Kidney (tissue), 14 donors: Measurements from ENCODE around the gene ATR. TPM values are rescaled to one million over a fixed set of nuclear protein-coding genes. Genes with fewer than 3 reads are reported as not detected.
"Not testable (repeated sequence)": the region's sequence is repeated elsewhere in the genome, so short reads cannot be mapped to it uniquely, and the experiment has no call there.

Experiments used
- DNase-seq, 5 donors: peaks; one replicate each; pipeline ENCODE4 v3.0.0-alpha.2; 2013 to 2020
- FAIRE-seq: peaks from 2 replicates; lab custom pipeline; 2012; peaks lifted over from hg19 to GRCh38; lab: Jason Lieb, UNC
- H3K27ac ChIP-seq, 2 donors: one replicate each; pipeline ENCODE4 v1.7.0; 2013; ENCODE audit warnings: low read depth in 2 of 2, low read length in 2 of 2, inconsistent platforms in 1 of 2
- H3K27me3 ChIP-seq: one replicate; pipeline ENCODE4 v1.7.1; 2013; ENCODE audit warnings: low read length, inconsistent platforms; ENCODE audit not compliant: control insufficient read depth, insufficient read depth
- H3K36me3 ChIP-seq, 3 donors: one replicate each; pipeline versions ENCODE4 v1.7.0 to v1.7.1; 2013; ENCODE audit warnings: low read length in 3 of 3, control low read depth in 1 of 3, inconsistent platforms in 1 of 3; ENCODE audit not compliant: insufficient read depth in 3 of 3, control insufficient read depth in 2 of 3
- H3K4me1 ChIP-seq, 3 donors: one replicate each; pipeline versions ENCODE4 v1.7.0 to v1.7.1; 2013; ENCODE audit warnings: low read length in 3 of 3, inconsistent platforms in 1 of 3, low read depth in 1 of 3; ENCODE audit not compliant: control insufficient read depth in 2 of 3, insufficient read depth in 2 of 3
- H3K4me3 ChIP-seq, 3 donors: one replicate each; pipeline versions ENCODE4 v1.7.0 to v1.8.1; 2013; ENCODE audit warnings: low read length in 3 of 3, control low read depth in 1 of 3, inconsistent platforms in 1 of 3
- H3K9ac ChIP-seq, 3 donors: one replicate each; pipeline versions ENCODE4 v1.7.0 to v1.7.1; 2013; ENCODE audit warnings: low read length in 3 of 3, control low read depth in 1 of 3, inconsistent platforms in 1 of 3
- H3K9me3 ChIP-seq, 3 donors: one replicate each; pipeline versions ENCODE4 v1.7.0 to v1.7.1; 2013; ENCODE audit warnings: low read length in 3 of 3, control low read depth in 1 of 3, inconsistent platforms in 1 of 3; ENCODE audit not compliant: control insufficient read depth in 2 of 3, insufficient read depth in 1 of 3
- CTCF ChIP-seq: IDR thresholded peaks from 3 replicates; pipeline ENCODE4 v1.5.1; 2012; ENCODE audit warnings: mild to moderate bottlenecking, moderate library complexity, borderline replicate concordance; ENCODE audit not compliant: insufficient read depth; ENCODE audit errors: extremely low read depth
- intact Hi-C: fragments of 100-400 bp; cut with DNase I; formaldehyde crosslinking; loops from one replicate; pipeline ENCODE4 v1.11.1; 2022
- polyA plus RNA-seq: library from polyadenylated mRNA; stranded (reverse); fragments of 350-450 nt; fragmentation: Illumina TruSeq; extraction: RNeasy Lipid Tissue Mini Kit (QIAGEN cat#74804); gene quantifications from one replicate; pipeline ENCODE4 v1.2.3, GENCODE V29; 2014; ENCODE audit warnings: low read depth, low replicate concordance; ENCODE audit not compliant: insufficient read depth
- total RNA-seq: library from RNA; stranded (reverse); fragmentation: NEBNext Ultra II Directional; extraction: Animal tissue kit (Norgen Biotek cat#: 25700); gene quantifications from one replicate; pipeline ENCODE4 v1.2.1, GENCODE V29; 2021
- donor health status: control.
- donor health status: control.
- donor health status: control.
- donor health status: control.
- donor health status: control.
- donor health status: DM: yes; HTN: yes; CAD: no.
- donor health status: Normal renal cell carcinoma (clear cell type).

ATR gene
- total and polyA plus RNA-seq, 2 donors from 2014 or later: 17.4 to 31.8 TPM

DNA sequence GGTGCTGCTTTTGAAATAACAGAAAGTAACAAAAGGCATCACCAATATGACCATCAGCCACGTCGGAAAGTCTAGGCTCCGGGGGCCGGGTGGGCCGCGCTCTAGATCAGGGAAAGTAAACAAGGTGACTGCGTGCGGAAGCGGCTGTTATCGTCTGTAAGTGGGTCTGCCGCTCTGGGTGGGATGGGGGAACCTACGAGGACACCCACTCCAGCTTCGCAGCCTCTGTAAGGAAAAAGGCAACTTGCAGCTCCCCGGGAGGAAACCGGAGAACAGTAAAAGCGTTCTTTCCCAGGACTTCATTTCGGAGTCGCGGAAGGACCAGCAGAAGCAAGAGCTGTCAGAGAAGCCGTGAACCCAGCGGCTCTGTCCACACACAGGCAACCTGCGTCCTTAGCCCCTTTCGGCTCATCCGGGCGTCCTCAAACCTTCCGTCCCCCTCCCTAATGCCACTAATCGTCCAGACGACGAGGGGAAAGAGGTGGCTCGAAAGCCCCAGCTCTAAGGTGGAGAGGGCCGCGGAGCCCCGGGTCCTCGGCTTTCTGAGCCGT lies 131.2 kb downstream of the ATR start:
- intact Hi-C loops: no loop called here
- Histone ChIP-seq H3K9me3 (no peaks in the 10 kb centered on the region), H3K27me3 (no peaks in the 10 kb centered on the region), H3K36me3 (peaks cover 0 to 3% (median 0%) of the 10 kb centered on the region in 3 donors), H3K9ac (peak overlapping the region; percentile 81 to 100 (median 100)), H3K4me1 (peaks cover 0 to 15% (median 3%) of the 10 kb centered on the region in 3 donors), H3K4me3 (peak overlapping the region; percentile 84 to 98 (median 84)), H3K27ac (peak overlapping the region; percentile 95 to 96)
- DNase-seq (peak in 4 of 5 donors; percentile 60 to 79 (median 72)), FAIRE-seq (no peak)
- no peak for TF ChIP-seq CTCF

DNA sequence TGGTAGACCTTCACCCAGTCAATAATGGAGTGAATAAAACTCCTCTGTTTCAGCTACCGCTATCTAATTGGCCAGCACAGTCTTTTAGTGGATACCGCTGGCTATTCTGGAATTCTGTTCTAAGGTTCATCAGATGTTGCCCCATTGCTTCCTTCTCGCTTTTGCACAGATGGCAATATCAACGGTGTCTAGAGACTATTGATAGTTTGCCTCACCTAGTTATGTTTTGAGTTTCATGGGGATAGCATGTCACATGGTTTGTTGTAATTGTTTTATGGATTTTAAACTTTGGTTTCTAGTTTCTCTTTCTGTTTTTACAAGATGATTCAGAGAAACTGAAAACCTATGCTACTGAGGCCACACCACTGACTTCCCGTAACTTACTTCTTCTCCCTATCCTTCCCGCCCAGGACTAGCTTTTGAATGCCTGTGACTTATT lies 132.7 kb downstream of the ATR start:
- no peak overlapping the region for H3K9ac ChIP-seq
- TF ChIP-seq CTCF: no peak
- H3K27ac ChIP-seq: no peak overlapping the region
- peak overlapping the region in 2 of 3 donors; percentile 84 to 98 for H3K4me3 ChIP-seq
- intact Hi-C loops: no loop called here
- peaks cover 0 to under 1% (median 0%) of the 10 kb centered on the region in 3 donors for H3K36me3 ChIP-seq
- peak in 1 of 5 donors; percentile 12 for DNase-seq
- no peak for FAIRE-seq
- no peaks in the 10 kb centered on the region for H3K27me3 ChIP-seq
- peaks cover 0 to 15% (median 3%) of the 10 kb centered on the region in 3 donors for H3K4me1 ChIP-seq
- H3K9me3 ChIP-seq: no peaks in the 10 kb centered on the region

- Histone ChIP-seq H3K9ac (no peak overlapping the region), H3K36me3 (no peaks in the 10 kb centered on the region), H3K27ac (no peak overlapping the region), H3K4me3 (no peak overlapping the region), H3K9me3 (no peaks in the 10 kb centered on the region), H3K27me3 (no peaks in the 10 kb centered on the region), H3K4me1 (peaks cover 0 to 15% (median 5%) of the 10 kb centered on the region in 3 donors)
- no peak for FAIRE-seq
- no peak for TF ChIP-seq CTCF
- intact Hi-C loops: no loop called here
- DNase-seq: no peak
Observed at GRCh38 chr3:142444343-142444742, 134.2 kb downstream of the ATR start.

- H3K27me3 ChIP-seq, DNase-seq, H3K36me3 ChIP-seq, H3K9me3 ChIP-seq, H3K27ac ChIP-seq, intact Hi-C loops, H3K4me3 ChIP-seq, H3K9ac ChIP-seq, FAIRE-seq: not testable (repeated sequence)
- H3K4me1 ChIP-seq: peaks cover 0 to 15% (median 5%) of the 10 kb centered on the region in 3 donors
Observed at GRCh38 chr3:142443060-142443459, 135.5 kb downstream of the ATR start.

DNA sequence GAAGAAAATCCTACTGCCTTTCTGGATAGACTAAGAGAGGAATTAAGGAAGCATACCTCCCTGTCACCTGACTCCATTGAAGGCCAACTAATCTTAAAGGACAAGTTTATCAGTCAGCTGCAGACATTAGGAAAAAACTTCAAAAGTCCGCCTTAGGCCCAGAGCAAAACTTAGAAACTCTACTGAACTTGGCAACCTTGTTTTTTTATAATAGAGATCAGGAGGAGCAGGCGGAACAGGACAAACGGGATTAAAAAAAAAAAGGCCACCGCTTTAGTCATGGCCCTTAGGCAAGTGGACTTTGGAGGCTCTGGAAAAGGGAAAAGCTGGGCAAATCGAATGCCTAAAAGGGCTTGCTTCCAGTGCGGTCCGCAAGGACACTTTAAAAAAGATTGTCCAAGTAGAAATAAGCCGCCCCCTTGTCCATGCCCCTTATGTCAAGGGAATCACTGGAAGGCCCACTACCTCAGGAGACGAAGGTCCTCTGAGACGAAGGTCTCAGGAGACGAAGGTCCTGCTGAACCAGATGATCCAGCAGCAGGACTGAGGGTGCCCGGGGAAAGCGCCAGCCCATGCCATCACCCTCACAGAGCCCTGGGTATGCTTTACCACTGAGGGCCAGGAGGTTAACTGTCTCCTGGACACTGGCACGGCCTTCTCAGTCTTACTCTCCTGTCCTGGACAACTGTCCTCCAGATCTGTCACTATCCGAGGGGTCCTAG lies 138.9 kb downstream of the ATR start:
- H3K27ac ChIP-seq, intact Hi-C loops, DNase-seq, H3K4me3 ChIP-seq, H3K36me3 ChIP-seq, H3K9ac ChIP-seq, H3K27me3 ChIP-seq, H3K4me1 ChIP-seq, FAIRE-seq, H3K9me3 ChIP-seq: not testable (repeated sequence)

GRCh38 chr3:142438096-142438495 lies 140.4 kb downstream of the ATR start:
- H3K9me3 ChIP-seq, FAIRE-seq, H3K36me3 ChIP-seq, H3K4me3 ChIP-seq, H3K27ac ChIP-seq, DNase-seq, H3K4me1 ChIP-seq, intact Hi-C loops, H3K9ac ChIP-seq, H3K27me3 ChIP-seq: not testable (repeated sequence)
